HG03045 (cell line): ENCODE data around the gene FGGY.

ENCODE experiments used
- ATAC-seq: cut with Tn5 transposase; IDR thresholded peaks from one replicate; pipeline ENCODE4 v1.9.1; 2021; ENCODE audit warnings: mild to moderate bottlenecking, moderate library complexity; ENCODE audit not compliant: unreplicated experiment

Gene FGGY

GRCh38 chr1:59502009-59502691, 205.3 kb downstream of the FGGY start:
- no peak for ATAC-seq

- ATAC-seq = no peak
These were observed 207.4 kb downstream of the FGGY start for GRCh38 chr1:59504276-59504675.

- ATAC-seq = no peak
These were observed 208.7 kb downstream of the FGGY start for GRCh38 chr1:59505596-59506028.

- ATAC-seq = peak; percentile 82
These were observed 210.1 kb downstream of the FGGY start for GRCh38 chr1:59506952-59507351.

GRCh38 chr1:59509341-59509875, 212.5 kb downstream of the FGGY start:
- ATAC-seq = no peak

GRCh38 chr1:59510249-59510648, 213.4 kb downstream of the FGGY start:
- ATAC-seq = no peak

DNA sequence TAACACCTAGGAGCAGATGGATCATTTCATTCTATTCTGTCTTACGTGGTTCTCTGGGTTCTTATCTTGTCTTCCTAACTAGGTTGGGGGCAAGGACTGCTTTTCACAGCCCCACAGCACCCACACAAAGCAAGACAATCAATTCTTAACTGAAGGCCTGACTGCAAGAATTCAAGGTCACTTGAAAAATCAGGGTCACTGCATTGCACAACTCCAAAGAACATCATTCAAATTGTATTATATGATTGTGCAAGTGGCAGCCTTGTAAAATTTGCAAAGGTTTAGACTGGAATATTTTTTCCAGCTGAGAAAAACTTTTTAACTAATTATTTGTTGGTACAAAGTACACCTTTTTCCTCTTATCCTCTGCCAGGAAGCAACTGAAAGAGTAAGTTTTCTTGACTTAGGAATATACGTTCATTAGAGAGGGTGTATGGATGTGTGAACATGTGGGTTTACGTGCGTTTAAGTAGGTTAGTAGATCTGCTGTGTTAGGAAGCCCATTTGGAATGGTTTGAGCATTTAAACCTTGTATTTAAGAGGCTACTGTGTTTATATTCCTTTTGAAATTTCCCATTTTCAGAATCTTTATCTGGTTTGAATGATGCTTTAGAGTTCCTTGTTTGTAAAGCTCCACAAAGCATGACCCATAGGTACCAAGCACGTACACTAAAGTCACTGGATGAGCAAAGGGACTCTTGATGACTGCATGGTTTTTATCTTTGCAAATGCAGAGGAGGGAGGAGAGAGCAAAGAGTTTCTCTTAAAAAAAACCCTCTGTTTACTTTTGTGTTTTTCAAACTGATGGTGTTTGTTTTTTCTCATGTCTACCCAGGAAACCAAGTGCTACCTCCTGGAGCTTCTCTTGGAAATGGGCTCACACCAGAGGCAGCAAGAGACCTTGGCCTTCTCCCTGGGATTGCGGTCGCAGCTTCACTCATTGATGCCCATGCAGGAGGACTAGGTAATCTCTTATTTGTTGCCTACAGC, 214.9 kb downstream of the FGGY start:
- no peak for ATAC-seq

DNA sequence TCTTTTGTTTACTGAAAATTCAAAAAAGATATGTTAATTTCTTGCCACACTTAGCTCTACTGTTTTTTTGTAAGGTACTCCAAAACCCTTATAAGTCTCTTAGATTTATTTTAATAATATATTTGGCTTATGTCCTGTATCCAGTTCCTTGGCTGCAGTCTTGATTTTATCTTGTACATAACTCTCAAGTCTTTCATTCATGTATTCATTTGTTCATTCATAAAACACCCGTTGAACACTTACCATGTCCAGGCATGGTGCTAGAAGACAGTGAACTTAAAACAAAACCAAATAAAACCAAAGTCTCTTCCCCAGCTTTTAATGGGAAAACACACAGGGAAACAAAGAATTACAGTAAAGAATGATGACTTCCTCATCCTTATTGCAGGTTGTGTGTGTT, 215.8 kb downstream of the FGGY start:
- ATAC-seq = no peak

DNA sequence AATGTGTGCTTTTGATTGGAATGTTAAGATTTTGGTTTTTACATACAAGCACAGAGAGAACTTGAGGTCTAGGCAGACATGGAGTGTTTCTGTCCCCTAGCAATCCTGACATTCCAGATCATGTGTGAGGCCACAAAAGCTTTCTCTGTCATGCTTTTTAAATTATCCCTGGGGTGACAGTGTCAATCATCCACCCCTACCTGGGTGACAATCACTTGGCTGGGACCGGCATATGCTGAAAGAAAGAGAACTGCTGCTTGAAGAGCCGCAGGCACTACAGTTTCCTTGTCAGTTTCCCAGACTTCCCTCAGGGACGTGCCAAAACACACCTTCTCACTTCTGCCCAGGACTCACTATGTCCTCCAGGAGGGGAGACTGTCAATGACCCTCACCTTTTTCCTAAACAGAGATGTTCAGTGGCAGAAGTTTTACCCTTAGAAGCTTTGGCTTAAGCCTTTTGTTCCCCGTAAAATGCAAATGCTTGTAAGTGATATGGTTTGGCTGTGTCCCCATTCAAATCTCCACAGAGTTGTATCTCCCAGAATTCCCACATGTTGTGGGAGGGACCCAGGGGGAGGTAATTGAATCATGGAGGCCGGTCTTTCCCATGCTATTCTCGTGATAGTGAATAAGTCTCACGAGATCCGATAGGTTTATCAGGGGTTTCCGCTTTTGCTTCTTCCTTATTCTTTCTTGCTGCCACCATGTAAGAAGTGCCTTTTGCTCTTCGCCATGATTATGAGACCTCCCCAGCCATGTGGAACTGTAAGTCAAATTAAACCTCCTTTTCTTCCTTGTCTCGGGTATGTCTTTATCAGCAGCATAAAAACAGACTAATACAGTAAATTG, 217.4 kb downstream of the FGGY start:
- ATAC-seq = no peak

- no peak for ATAC-seq
These were observed 220.0 kb downstream of the FGGY start for GRCh38 chr1:59516881-59517280.

DNA sequence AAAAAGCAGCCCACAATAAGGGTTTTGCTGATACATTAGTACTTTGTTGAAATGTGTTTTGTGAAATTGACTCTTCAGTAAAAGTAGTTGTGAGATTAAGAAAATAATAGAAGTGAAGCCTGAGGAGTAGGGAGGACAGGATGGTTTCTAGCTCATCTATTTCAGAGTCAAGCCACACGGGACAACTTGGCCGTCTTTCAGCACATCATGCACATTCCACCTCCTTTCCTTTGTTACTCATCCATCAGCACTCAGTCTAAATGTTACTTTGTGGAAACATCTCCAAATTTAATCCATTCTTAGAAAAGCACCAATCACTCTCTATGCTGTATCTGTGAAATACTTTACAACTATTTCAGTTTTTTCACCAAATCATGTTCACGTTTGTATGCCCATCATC, 223.3 kb downstream of the FGGY start:
- no peak for ATAC-seq

GRCh38 chr1:59520827-59521418, 224.0 kb downstream of the FGGY start:
- ATAC-seq = no peak

DNA sequence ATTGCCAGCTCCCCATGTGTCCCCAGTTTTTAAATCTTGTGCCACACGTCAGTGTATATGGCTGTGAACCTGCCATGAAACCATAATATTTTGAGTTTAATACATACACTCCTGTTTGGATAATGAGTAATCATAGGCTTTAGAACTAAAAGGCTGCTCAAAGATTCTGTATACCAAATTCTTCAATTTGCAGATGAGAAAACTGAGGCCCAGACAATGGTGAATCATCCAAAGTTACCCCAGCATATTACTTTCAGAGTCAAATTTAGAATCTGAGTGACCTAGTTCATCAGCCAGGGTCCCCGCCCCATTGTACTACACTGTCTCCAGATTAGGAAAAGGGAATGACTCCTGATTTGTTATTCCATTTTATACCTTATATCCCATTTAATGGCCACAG, 224.6 kb downstream of the FGGY start:
- ATAC-seq = no peak

DNA sequence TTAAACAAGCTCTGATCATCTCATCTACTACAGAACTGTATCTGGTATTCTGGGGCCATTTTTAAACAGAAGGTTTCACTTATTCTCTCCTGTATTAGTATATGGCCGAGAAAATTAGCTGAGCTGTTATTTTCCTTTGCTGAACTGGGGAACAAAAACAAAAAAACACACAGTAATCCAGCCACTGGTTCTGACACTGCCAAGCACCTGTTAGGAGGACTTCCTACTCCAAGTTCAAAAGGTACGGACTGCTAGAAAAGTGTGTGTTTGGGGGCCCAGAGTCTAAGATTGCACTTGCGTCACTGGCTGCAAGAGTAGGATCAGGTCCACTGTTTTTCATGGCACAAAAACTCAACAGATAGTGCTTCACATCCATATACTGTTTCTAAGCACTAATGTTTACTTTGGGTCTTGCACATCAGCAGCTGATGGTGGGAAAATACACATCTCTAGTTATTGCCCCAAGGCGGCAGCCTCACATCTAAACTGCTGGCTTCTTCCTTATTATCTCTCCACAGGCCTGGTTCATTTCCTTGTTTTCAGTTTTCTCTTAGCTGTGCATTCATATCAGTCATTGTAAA, 226.1 kb downstream of the FGGY start:
- no peak for ATAC-seq

GRCh38 chr1:59523745-59524450, 227.0 kb downstream of the FGGY start:
- ATAC-seq = no peak

DNA sequence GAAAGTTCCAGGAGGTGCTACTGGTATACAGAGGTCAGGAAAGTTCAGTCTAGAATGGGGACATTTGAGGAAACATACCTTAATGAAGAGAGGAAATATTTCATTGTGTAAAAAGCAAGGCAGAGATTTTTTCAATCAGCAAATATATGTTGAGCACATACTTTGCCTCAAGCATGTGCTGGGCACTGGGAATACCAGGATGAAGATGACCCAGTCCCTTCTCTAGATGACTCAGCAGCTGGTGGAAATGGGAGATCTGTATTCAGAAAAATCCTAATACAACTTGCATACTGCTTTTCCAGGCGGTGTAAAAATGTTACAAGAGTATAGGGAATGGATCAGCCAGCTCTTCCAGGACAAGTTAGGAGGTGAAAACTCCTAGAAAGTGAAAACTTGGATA, 229.3 kb downstream of the FGGY start:
- no peak for ATAC-seq

DNA sequence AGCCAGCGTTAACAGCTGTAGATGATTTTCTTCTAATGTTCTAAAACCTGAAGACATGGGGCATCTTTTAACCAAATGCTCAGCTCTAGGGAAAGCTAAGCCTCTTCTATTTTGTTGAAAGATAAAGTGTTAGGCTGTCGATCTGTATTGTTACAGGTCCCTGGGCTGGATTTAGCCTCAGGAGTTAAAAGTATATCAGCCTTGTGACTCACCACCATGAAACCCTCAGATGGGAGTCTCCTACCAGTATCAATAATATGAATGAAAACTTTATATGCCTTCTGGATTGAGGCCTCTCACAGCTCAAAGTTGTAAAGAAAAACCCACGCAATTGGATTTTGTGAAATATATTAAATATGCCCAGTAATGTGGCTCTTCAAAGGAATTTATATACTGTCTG, 231.6 kb downstream of the FGGY start:
- no peak for ATAC-seq

- ATAC-seq = no peak
These were observed 232.0 kb downstream of the FGGY start for GRCh38 chr1:59528900-59529299.

DNA sequence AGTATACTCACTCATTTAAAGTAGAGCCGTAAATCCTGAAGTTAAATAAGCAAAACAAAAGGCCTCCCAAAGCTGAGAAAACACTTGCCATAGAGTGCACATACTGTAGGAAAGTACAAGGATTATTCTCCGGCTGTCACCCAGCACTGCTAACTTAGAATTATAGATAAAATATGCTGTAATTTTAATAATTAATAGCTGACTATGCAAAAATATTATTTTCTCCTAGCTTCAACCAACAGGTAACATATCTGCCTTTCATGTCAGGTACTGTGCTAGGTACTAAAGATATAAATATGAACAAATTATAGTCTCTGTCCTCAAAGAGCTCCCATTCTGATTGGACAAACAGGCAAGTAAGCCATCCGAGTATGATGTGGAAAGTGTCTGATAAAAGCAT, 233.2 kb downstream of the FGGY start:
- no peak for ATAC-seq

GRCh38 chr1:59532102-59532501, 235.2 kb downstream of the FGGY start:
- no peak for ATAC-seq
